ENCODE data around the gene CNOT8. TPM values are rescaled to one million over a fixed set of nuclear protein-coding genes. Genes with fewer than 3 reads are reported as not detected.
A peak's percentile ranks its signal among the peaks of the same experiment; 100 is the strongest.

CNOT8 gene
- 51.9 and 53.1 TPM in 2 replicates for total RNA-seq
- long read RNA-seq, transcript CNOT8-210 (6 exons, 945 nt): minor isoform, 6 of 241 reads
- long read RNA-seq, transcript CNOT8-201 (7 exons, 2,528 nt): major isoform, 117 of 241 reads
- long read RNA-seq, transcript CNOT8-204 (8 exons, 2,708 nt): minor isoform, 18 of 241 reads
- long read RNA-seq, transcript CNOT8-202 (7 exons, 2,604 nt): minor isoform, 30 of 241 reads
- long read RNA-seq, partial matches to known transcripts: 26 of 241 reads
- long read RNA-seq, other reads (novel, unspliced or antisense): 37 of 241 reads

DNA sequence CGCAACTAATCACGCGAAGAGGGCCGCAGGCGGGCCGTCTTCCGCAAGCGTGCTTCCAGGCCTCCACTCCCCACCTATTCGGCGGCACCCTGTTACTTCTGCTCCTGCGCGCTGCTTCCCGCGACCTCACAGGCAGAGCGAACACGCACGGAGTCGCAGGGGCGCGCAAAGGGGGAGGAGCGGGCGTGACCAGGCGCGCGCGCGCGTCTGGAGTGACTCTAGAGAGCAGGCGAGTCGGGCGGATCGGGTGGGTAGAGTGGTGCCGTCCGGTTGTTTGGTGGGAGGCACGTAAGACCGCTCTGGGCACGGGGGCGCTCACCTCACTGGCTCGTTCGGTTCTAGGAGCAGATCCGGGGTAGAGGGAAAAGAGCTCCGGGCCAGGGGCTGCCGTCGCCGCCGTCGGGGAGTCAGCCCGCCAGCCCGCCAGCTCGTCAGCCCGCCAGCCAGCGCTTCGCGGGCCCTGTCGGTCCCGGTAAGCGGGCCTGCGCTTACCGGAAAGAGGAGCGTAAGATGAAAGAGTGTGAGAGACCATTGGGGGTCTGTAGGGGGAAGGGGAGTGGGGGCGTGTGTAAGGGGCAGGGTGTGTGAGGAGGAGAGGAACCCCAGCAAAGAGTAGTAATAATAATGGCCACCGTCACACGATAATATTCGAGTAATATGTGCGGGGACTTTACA lies at the start of gene CNOT8:
TSS of gene CNOT8 (plus strand) at position 331 of the 675 bp plus-strand sequence. CDS start 4,652 bp downstream, outside the sequence.
- Mint-ChIP-seq H3K27me3 (ENCODE audit: low read depth) (no peaks in the 10 kb centered on the region), H3K36me3 (ENCODE audit: low read depth) (peaks cover 6% of the 10 kb centered on the region), H3K27ac (ENCODE audit: unreplicated experiment) (peak within 1 kb of the TSS; percentile 100), H3K4me3 (peak within 1 kb of the TSS; percentile 100), H3K9me3 (no peaks in the 10 kb centered on the region), H3K4me1 (peaks cover 31% of the 10 kb centered on the region)
- DNase-seq (ENCODE audit: low read depth, low spot score): peak; percentile 96
- TF ChIP-seq, protein P1, sequence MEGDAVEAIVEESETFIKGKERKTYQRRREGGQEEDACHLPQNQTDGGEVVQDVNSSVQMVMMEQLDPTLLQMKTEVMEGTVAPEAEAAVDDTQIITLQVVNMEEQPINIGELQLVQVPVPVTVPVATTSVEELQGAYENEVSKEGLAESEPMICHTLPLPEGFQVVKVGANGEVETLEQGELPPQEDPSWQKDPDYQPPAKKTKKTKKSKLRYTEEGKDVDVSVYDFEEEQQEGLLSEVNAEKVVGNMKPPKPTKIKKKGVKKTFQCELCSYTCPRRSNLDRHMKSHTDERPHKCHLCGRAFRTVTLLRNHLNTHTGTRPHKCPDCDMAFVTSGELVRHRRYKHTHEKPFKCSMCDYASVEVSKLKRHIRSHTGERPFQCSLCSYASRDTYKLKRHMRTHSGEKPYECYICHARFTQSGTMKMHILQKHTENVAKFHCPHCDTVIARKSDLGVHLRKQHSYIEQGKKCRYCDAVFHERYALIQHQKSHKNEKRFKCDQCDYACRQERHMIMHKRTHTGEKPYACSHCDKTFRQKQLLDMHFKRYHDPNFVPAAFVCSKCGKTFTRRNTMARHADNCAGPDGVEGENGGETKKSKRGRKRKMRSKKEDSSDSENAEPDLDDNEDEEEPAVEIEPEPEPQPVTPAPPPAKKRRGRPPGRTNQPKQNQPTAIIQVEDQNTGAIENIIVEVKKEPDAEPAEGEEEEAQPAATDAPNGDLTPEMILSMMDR (conservative IDR thresholded peaks at IDR 0.05): no peak

- peaks cover 34% of the 10 kb centered on the region for H3K36me3 Mint-ChIP-seq (ENCODE audit: low read depth)
Observed at GRCh38 chr5:154811239-154811638, 47.2 kb upstream of the CNOT8 start.

DNA sequence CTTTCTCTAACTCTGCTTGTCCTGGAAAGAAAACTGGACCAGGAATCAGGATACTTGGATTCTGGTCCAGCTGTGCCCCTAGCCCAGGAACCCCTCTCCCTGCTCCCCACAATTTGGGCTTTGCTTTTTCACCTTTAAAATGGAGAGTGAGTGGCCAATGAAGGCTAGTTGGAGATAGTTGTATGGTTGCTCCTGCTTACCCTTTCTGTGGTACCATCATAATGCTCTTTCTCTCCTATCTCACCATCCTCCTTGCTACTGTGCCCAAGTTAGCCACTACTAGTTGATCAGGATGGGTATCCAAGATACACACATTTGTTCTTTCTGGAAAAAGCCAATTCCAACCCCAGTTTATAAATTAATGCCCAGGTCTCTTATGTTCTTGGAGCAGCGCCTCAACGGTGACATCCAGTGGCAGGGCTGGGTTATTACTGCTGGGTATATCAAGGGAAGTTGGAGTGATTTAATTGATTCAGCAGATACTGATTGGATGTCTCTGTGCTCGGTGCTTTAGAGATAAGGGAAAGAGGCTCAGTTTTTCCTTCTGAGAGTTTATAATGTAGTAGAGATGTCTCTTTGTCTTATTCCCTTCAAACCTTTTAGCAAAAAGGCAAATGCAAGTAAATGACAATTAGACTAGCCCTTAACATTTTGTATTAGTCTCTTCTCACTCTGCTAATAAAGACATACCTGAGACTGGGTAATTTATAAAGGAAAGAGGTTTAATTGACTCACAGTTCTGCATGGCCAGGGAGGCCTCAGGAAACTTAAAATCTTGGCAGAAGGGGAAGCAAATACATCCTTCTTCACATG lies 46.6 kb upstream of the CNOT8 start:
- peaks cover 37% of the 10 kb centered on the region for H3K36me3 Mint-ChIP-seq (ENCODE audit: low read depth)
- TF ChIP-seq, protein P1 (conservative IDR thresholded peaks at IDR 0.05): peak; percentile 91

More at GRCh38 chr5:154811239-154811638, 47.2 kb upstream of the CNOT8 start:
- Mint-ChIP-seq H3K9me3 (no peaks in the 10 kb centered on the region), H3K27me3 (ENCODE audit: low read depth) (no peaks in the 10 kb centered on the region), H3K4me3 (no peak overlapping the region), H3K4me1 (peaks cover 2% of the 10 kb centered on the region), H3K27ac (ENCODE audit: unreplicated experiment) (no peak overlapping the region)
- TF ChIP-seq, protein P1 (conservative IDR thresholded peaks at IDR 0.05): no peak
- DNase-seq (ENCODE audit: low read depth, low spot score): no peak

DNA sequence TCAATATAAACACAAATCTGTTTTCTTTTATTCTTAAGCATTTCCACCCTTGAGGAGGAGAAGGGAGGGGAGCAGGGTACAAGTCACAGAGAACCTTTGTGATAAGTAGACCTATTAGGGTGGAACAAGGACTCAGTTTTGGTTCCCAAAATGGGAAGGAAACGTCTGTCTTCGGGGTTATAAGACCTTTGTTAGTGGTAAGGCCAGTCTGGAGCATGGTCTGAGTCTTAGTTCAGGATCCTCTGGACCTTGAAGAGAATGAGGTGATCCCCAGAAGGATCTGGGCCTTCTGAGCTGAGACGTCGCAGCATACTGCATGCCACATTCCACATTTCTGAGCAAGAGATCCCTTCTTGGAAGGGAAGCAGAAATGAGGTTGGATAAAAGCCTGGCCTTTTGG lies 45.3 kb upstream of the CNOT8 start:
- Mint-ChIP-seq H3K4me3 (no peak overlapping the region), H3K9me3 (no peaks in the 10 kb centered on the region), H3K4me1 (peaks cover 5% of the 10 kb centered on the region), H3K27ac (ENCODE audit: unreplicated experiment) (no peak overlapping the region), H3K36me3 (ENCODE audit: low read depth) (peaks cover 34% of the 10 kb centered on the region), H3K27me3 (ENCODE audit: low read depth) (no peaks in the 10 kb centered on the region)
- TF ChIP-seq, protein P1 (conservative IDR thresholded peaks at IDR 0.05): no peak
- no peak for DNase-seq (ENCODE audit: low read depth, low spot score)

More for the DNA sequence above, 46.6 kb upstream of the CNOT8 start:
- Mint-ChIP-seq H3K4me3 (no peak overlapping the region), H3K9me3 (no peaks in the 10 kb centered on the region), H3K4me1 (peaks cover 5% of the 10 kb centered on the region), H3K27me3 (ENCODE audit: low read depth) (no peaks in the 10 kb centered on the region), H3K27ac (ENCODE audit: unreplicated experiment) (no peak overlapping the region)
- DNase-seq (ENCODE audit: low read depth, low spot score): peak; percentile 62

- H3K27ac Mint-ChIP-seq (ENCODE audit: unreplicated experiment): no peak overlapping the region
- TF ChIP-seq, protein P1 (conservative IDR thresholded peaks at IDR 0.05): no peak
- peaks cover 30% of the 10 kb centered on the region for H3K36me3 Mint-ChIP-seq (ENCODE audit: low read depth)
- H3K4me1 Mint-ChIP-seq: peaks cover 8% of the 10 kb centered on the region
- no peaks in the 10 kb centered on the region for H3K27me3 Mint-ChIP-seq (ENCODE audit: low read depth)
- H3K4me3 Mint-ChIP-seq: no peak overlapping the region
- no peaks in the 10 kb centered on the region for H3K9me3 Mint-ChIP-seq
- no peak for DNase-seq (ENCODE audit: low read depth, low spot score)
Observed at GRCh38 chr5:154813736-154814135, 44.7 kb upstream of the CNOT8 start.
